ENCODE measurements around the gene CHMP5. TPM values are rescaled to one million over a fixed set of nuclear protein-coding genes. Genes with fewer than 3 reads are reported as not detected.

The CHMP5 gene
- polyA plus RNA-seq, 1 donor from 2014 or later = 286 TPM

DNA sequence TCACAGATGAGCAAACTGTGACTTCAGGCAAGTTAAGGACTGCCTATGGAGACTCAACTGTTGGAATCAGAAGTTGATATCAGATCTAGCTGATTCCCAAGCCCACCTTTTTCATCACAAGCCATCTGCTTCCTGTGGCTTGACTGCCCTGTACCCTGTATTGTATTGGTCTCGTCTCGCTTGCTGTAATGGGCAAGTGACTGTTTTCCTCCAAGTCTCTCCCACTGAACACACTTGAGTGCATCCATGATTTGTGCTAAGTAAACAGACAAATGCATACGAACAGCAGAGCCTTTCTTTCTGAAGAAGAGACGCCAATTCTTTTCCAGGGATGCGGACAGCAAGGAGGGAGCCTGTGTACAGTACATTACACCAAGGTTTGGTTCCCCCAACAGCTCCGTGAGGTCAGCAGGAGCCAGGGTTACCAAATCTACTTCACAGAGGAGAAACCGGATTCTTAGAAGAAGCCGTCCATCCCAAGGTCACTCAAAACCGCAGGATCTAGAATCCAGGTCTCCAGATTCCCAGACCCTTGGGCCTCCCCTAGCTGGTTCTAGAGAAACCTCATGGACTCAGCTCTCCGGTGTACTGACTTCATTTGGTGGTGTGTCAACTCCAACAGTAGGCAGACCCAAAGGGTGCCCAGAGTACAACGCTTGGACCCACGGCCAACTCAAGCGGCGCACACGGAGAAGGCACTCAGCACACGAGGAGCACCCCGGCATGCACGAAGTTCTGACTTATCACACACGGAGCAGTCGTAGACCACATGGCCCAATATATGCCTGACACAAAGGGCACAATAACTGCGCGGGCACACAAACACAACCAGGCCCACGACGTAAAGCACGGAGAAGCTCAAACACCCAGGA lies 1.5 kb upstream of the CHMP5 start:
- no peaks in the 10 kb centered on the region for H3K27me3 ChIP-seq (ENCODE audit: insufficient read depth, low read depth, low read length)
- peak overlapping the region; percentile 35 for H3K27ac ChIP-seq (ENCODE audit: low read length)
- H3K79me2 ChIP-seq (replicated peaks; ENCODE audit: insufficient read depth, low read length) = peaks cover 27% of the 10 kb centered on the region
- H2AFZ ChIP-seq (ENCODE audit: low read depth, low read length) = peak overlapping the region; percentile 71
- no peaks in the 10 kb centered on the region for H4K20me1 ChIP-seq (ENCODE audit: insufficient read depth)
- H3K4me2 ChIP-seq (ENCODE audit: low read length) = peak overlapping the region; percentile 83
- TF ChIP-seq MXI1 (conservative IDR thresholded peaks at IDR 0.05; ENCODE audit: poor library complexity, severe bottlenecking) (peak; percentile 94), REST (IDR thresholded peaks at IDR 0.05; ENCODE audit: borderline replicate concordance) (no peak)
- peak overlapping the region; percentile 73 for H3K9ac ChIP-seq (ENCODE audit: low read length)
- peaks cover 18% of the 10 kb centered on the region for H3K36me3 ChIP-seq (ENCODE audit: insufficient read depth, low read length)
- no peaks in the 10 kb centered on the region for H3K9me2 ChIP-seq (ENCODE audit: insufficient read depth, low read length)
- peak overlapping the region; percentile 94 for H3K4me3 ChIP-seq (ENCODE audit: low read length)
- H3K9me3 ChIP-seq (ENCODE audit: low read length) = no peaks in the 10 kb centered on the region
- H3F3A ChIP-seq (ENCODE audit: insufficient read depth, low read length, poor library complexity, severe bottlenecking) = no peaks in the 10 kb centered on the region

- Histone ChIP-seq H3K4me2 (ENCODE audit: low read length) (peak overlapping the region; percentile 83), H2AFZ (ENCODE audit: low read depth, low read length) (peak overlapping the region; percentile 71), H4K20me1 (ENCODE audit: insufficient read depth) (no peaks in the 10 kb centered on the region), H3K27me3 (ENCODE audit: insufficient read depth, low read depth, low read length) (no peaks in the 10 kb centered on the region), H3K36me3 (ENCODE audit: insufficient read depth, low read length) (peaks cover 18% of the 10 kb centered on the region), H3K27ac (ENCODE audit: low read length) (peak overlapping the region; percentile 35), H3K9me3 (ENCODE audit: low read length) (no peaks in the 10 kb centered on the region), H3K9ac (ENCODE audit: low read length) (peak overlapping the region; percentile 73), H3K4me3 (ENCODE audit: low read length) (peak overlapping the region; percentile 94), H3K79me2 (replicated peaks; ENCODE audit: insufficient read depth, low read length) (peaks cover 27% of the 10 kb centered on the region), H3F3A (ENCODE audit: insufficient read depth, low read length, poor library complexity, severe bottlenecking) (no peaks in the 10 kb centered on the region), H3K9me2 (ENCODE audit: insufficient read depth, low read length) (no peaks in the 10 kb centered on the region)
- TF ChIP-seq TAF1 (IDR thresholded peaks at IDR 0.05; ENCODE audit: low read depth) = peak; percentile 50
- TF ChIP-seq SMC3 (conservative IDR thresholded peaks at IDR 0.05; ENCODE audit: poor library complexity) = no peak
- TF ChIP-seq MXI1 (conservative IDR thresholded peaks at IDR 0.05; ENCODE audit: poor library complexity, severe bottlenecking) = peak; percentile 87
- TF ChIP-seq RAD21 (conservative IDR thresholded peaks at IDR 0.05) = no peak
Measured at GRCh38 chr9:33264003-33264472, 811 bp upstream of the CHMP5 start.

GRCh38 chr9:33265211-33265865 lies 489 bp downstream of the CHMP5 start:
- H3F3A ChIP-seq (ENCODE audit: insufficient read depth, low read length, poor library complexity, severe bottlenecking) = no peaks in the 10 kb centered on the region
- TF ChIP-seq SMC3 (conservative IDR thresholded peaks at IDR 0.05; ENCODE audit: poor library complexity) = no peak
- TF ChIP-seq POLR2AphosphoS5 (IDR thresholded peaks at IDR 0.05) = no peak
- TF ChIP-seq EZH2 (IDR thresholded peaks at IDR 0.05; ENCODE audit: borderline replicate concordance, insufficient read depth, low read length, poor library complexity, severe bottlenecking) = no peak
- TF ChIP-seq MXI1 (conservative IDR thresholded peaks at IDR 0.05; ENCODE audit: poor library complexity, severe bottlenecking) = no peak
- no peak for TF ChIP-seq TAF1 (IDR thresholded peaks at IDR 0.05; ENCODE audit: low read depth)
- no peak for TF ChIP-seq EP300 (conservative IDR thresholded peaks at IDR 0.05; ENCODE audit: poor library complexity, severe bottlenecking)
- no peak for TF ChIP-seq RAD21 (conservative IDR thresholded peaks at IDR 0.05)
- TF ChIP-seq, protein P1, sequence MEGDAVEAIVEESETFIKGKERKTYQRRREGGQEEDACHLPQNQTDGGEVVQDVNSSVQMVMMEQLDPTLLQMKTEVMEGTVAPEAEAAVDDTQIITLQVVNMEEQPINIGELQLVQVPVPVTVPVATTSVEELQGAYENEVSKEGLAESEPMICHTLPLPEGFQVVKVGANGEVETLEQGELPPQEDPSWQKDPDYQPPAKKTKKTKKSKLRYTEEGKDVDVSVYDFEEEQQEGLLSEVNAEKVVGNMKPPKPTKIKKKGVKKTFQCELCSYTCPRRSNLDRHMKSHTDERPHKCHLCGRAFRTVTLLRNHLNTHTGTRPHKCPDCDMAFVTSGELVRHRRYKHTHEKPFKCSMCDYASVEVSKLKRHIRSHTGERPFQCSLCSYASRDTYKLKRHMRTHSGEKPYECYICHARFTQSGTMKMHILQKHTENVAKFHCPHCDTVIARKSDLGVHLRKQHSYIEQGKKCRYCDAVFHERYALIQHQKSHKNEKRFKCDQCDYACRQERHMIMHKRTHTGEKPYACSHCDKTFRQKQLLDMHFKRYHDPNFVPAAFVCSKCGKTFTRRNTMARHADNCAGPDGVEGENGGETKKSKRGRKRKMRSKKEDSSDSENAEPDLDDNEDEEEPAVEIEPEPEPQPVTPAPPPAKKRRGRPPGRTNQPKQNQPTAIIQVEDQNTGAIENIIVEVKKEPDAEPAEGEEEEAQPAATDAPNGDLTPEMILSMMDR (IDR thresholded peaks at IDR 0.05; ENCODE audit: poor library complexity, severe bottlenecking) = no peak
- H3K27me3 ChIP-seq (ENCODE audit: insufficient read depth, low read depth, low read length) = no peaks in the 10 kb centered on the region
- peaks cover 12% of the 10 kb centered on the region for H3K36me3 ChIP-seq (ENCODE audit: insufficient read depth, low read length)
- H3K9me3 ChIP-seq (ENCODE audit: low read length) = no peaks in the 10 kb centered on the region
- no peaks in the 10 kb centered on the region for H3K9me2 ChIP-seq (ENCODE audit: insufficient read depth, low read length)
- peak overlapping the region; percentile 60 for H3K27ac ChIP-seq (ENCODE audit: low read length)
- H2AFZ ChIP-seq (ENCODE audit: low read depth, low read length) = peak overlapping the region; percentile 67
- H3K4me2 ChIP-seq (ENCODE audit: low read length) = peak overlapping the region; percentile 90
- peak overlapping the region; percentile 94 for H3K4me3 ChIP-seq (ENCODE audit: low read length)
- H3K9ac ChIP-seq (ENCODE audit: low read length) = peak overlapping the region; percentile 84
- H3K79me2 ChIP-seq (replicated peaks; ENCODE audit: insufficient read depth, low read length) = peaks cover 27% of the 10 kb centered on the region
- no peaks in the 10 kb centered on the region for H4K20me1 ChIP-seq (ENCODE audit: insufficient read depth)
